Uterus (tissue), 4 donors: ENCODE measurements around the gene RRAGD. TPM values are rescaled to one million over a fixed set of nuclear protein-coding genes. Genes with fewer than 3 reads are reported as not detected.
"Not testable (repeated sequence)": the region's sequence is repeated elsewhere in the genome, so short reads cannot be mapped to it uniquely, and the experiment has no call there.

Experiments
- DNase-seq, 2 donors: peaks; one replicate each; pipeline ENCODE4 v3.0.0-alpha.2; 2019 to 2020
- H3K27ac ChIP-seq, 2 donors: fragments of 200-600 bp; sonication (generic); 1 replicate in 1 of 2; 2 replicates in 1 of 2; pipeline ENCODE4 v1.5.1; 2016 to 2018
- H3K27me3 ChIP-seq, 2 donors: fragments of 200-600 bp; sonication (generic); one replicate each; pipeline ENCODE4 v1.5.1; 2018 to 2019; ENCODE audit warnings: control low read depth in 1 of 2
- H3K36me3 ChIP-seq, 2 donors: fragments of 200-600 bp; sonication (generic); one replicate each; pipeline ENCODE4 v1.5.1; 2019; ENCODE audit warnings: control low read depth in 1 of 2
- H3K4me1 ChIP-seq, 2 donors: fragments of 200-600 bp; sonication (generic); one replicate each; pipeline ENCODE4 v1.5.1; 2018 to 2019; ENCODE audit warnings: control low read depth in 1 of 2
- H3K4me3 ChIP-seq, 2 donors: fragments of 200-600 bp; sonication (generic); 1 replicate in 1 of 2; 2 replicates in 1 of 2; pipeline ENCODE4 v1.5.1; 2018 to 2019; ENCODE audit warnings: mild to moderate bottlenecking in 1 of 2
- H3K9me3 ChIP-seq, 2 donors: fragments of 200-600 bp; sonication (generic); one replicate each; pipeline ENCODE4 v1.5.1; 2019; ENCODE audit warnings: control low read depth in 1 of 2
- CTCF ChIP-seq, 4 experiments: fragments of 200-600 bp in 2 of 4; fragments of 450-650 bp in 2 of 4; sonication (generic) in 2 of 4; IDR thresholded peaks; one replicate each; pipeline ENCODE4 v1.5.1; 2016 to 2019; ENCODE audit warnings: antibody characterized with exemption in 4 of 4, mild to moderate bottlenecking in 2 of 4, moderate library complexity in 1 of 4
- POLR2A ChIP-seq, 2 donors: fragments of 450-650 bp; IDR thresholded peaks; one replicate each; pipeline ENCODE4 v1.6.1; 2016; ENCODE audit warnings: antibody characterized with exemption in 2 of 2, mild to moderate bottlenecking in 1 of 2, moderate library complexity in 1 of 2
- intact Hi-C: fragments of 100-400 bp; cut with DNase I; formaldehyde crosslinking; loops from one replicate; pipeline ENCODE4 v1.15.1; 2023; ENCODE audit warnings: low total_unique reads
- total RNA-seq, 4 donors: library from RNA; depleted of rRNA in 3 of 4; stranded (reverse); fragments of >200 nt in 3 of 4; gene quantifications; one replicate each; pipeline versions ENCODE4 v1.1.0 to v1.2.4, GENCODE V29; 2014 to 2023
- donor health status: DM: yes; HTN: yes; CAD: no.

The RRAGD gene
- total RNA-seq, 4 donors from 2014 or later, result 0.26 to 6.5 (median 3.6) TPM

DNA sequence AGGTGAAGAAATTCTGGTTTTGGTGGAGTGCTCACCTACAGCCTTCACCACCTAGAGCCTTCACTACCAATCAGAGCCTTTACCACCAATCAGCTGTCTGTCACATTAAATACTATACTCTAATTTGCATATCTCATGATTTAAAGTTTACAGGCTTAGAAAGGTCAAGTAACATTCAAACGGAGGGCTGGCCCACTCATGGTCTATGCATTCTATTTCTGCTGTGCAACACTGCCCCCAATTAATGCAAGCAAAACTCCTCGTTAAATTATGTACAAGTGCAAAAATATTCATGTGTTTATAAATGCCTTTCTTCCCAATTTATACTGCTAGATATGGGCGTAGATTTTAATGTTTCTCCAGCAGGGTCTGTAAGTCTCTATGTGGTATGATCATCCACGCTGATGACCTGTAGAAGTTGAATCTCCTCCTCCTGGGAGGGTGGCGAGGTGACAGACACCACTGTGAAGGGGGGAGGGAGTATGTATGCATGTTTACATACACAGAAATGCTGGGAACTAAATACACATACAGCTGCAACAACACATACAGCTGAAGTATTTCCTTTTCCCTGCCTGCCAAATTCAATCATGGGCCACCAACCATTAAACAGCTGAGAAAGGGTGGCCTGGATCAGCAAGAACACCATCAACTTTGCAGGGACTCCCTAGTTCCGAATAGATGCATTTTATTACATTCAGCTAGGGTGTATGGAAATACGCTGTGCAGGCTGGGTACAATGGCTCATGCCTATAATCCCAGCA, 13.1 kb downstream of the RRAGD start:
- H3K4me1 ChIP-seq, result no peaks in the 10 kb centered on the region
- intact Hi-C loops, result no loop called here
- no peak for DNase-seq

DNA sequence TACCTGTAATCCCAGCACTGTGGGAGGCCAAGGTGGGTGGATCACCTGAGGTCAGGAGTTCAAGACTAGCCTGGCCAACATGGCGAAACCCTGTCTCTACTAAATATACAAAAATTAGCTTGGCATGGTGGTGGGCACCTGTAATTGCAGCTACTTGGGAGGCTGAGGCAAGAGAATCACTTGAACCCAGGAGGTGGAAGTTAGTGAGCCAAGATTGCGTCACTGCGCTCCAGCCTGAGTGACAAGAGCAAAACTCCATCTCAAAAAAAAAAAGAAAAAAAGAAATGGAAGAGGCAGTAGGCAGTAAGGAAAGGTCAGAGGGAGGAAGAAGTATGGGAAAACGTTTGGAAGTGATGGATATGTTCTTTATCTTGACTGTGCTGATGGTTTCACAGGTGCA, 14.2 kb downstream of the RRAGD start:
- H3K36me3 ChIP-seq, H3K4me1 ChIP-seq, DNase-seq, H3K27ac ChIP-seq, H3K9me3 ChIP-seq, H3K27me3 ChIP-seq, intact Hi-C loops, H3K4me3 ChIP-seq: not testable (repeated sequence)

More for the DNA sequence above, 13.1 kb downstream of the RRAGD start:
- TF ChIP-seq POLR2A (IDR thresholded peaks at IDR 0.05), result no peak
- no peak for TF ChIP-seq CTCF (IDR thresholded peaks at IDR 0.05)
- H3K27ac ChIP-seq, result no peak overlapping the region
- H3K36me3 ChIP-seq, result no peaks in the 10 kb centered on the region
- no peak overlapping the region for H3K4me3 ChIP-seq
- H3K9me3 ChIP-seq, result no peaks in the 10 kb centered on the region
- no peaks in the 10 kb centered on the region for H3K27me3 ChIP-seq

GRCh38 chr6:89393659-89394058, 18.4 kb downstream of the RRAGD start:
- TF ChIP-seq POLR2A (IDR thresholded peaks at IDR 0.05), result no peak
- TF ChIP-seq CTCF (IDR thresholded peaks at IDR 0.05), result no peak
- intact Hi-C loops, result no loop called here
- Histone ChIP-seq H3K27ac (no peak overlapping the region), H3K36me3 (no peaks in the 10 kb centered on the region), H3K4me1 (no peaks in the 10 kb centered on the region), H3K4me3 (no peak overlapping the region), H3K9me3 (no peaks in the 10 kb centered on the region), H3K27me3 (no peaks in the 10 kb centered on the region)
- no peak for DNase-seq

DNA sequence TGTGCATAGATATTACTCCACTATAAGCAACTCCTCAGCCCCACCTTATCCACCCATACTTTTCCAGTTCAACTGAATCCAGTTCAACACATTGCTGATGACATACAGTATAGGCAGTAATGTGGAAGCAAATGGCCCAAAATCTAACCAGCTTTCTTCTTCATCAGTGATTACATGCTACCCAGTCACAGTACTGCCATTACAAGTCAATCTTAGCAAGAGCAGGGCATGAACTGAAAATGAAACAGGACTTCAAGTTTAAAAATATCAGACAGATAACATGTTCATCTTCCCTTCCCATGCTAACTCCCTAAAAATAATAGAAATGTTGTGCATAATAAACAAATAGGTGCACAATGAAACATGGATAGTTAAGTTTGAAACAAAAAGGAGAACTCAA, 19.2 kb downstream of the RRAGD start:
- Histone ChIP-seq H3K4me3 (no peak overlapping the region), H3K27ac (no peak overlapping the region), H3K27me3 (no peaks in the 10 kb centered on the region), H3K36me3 (no peaks in the 10 kb centered on the region), H3K9me3 (no peaks in the 10 kb centered on the region), H3K4me1 (no peaks in the 10 kb centered on the region)
- DNase-seq, result no peak
- no peak for TF ChIP-seq CTCF (IDR thresholded peaks at IDR 0.05)
- intact Hi-C loops, result no loop called here

GRCh38 chr6:89388846-89389245, 23.2 kb downstream of the RRAGD start:
- Histone ChIP-seq H3K36me3 (no peaks in the 10 kb centered on the region), H3K4me3 (no peak overlapping the region), H3K9me3 (no peaks in the 10 kb centered on the region), H3K27ac (no peak overlapping the region), H3K27me3 (no peaks in the 10 kb centered on the region), H3K4me1 (no peaks in the 10 kb centered on the region)
- TF ChIP-seq CTCF (IDR thresholded peaks at IDR 0.05) (no peak), POLR2A (IDR thresholded peaks at IDR 0.05) (no peak)
- DNase-seq, result no peak
- intact Hi-C loops, result no loop called here
